ENCODE results near the gene LRCOL1. TPM values are rescaled to one million over a fixed set of nuclear protein-coding genes. Genes with fewer than 3 reads are reported as not detected.

The LRCOL1 gene
- total and polyA plus RNA-seq, 2 of the 8 experiments (the other 6 are each of a cell fraction or from before 2014, with no cell fraction given): not detected

DNA sequence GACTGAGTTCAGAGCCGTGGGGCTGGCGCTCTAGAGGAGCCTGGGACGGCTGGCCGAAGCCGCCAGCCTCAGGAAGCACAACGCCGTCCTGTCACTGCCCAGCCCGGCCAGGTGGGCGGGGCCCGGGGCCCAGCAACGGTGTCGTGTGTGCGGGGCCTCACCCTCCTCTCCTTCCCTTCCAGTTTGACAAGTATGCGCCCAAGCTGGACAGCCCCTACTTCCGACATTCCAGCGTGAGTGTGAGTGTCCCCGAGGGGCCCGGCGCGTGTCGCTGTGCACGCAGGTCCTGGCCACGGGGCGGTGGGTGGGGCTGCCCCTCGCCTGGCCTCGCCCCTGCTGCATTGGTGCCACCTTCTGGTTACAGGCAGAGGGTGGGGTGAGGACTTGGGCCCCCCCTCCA lies 38.3 kb downstream of the LRCOL1 start:
- FAIRE-seq (no peak), DNase-seq (ENCODE audit: low read depth in 1 of 2, low spot score in 2 of 2) (no peak)
- Histone ChIP-seq H3K4me2 (ENCODE audit: insufficient read depth in 1 of 2, low read depth in 2 of 2, low read length in 2 of 2) (no peak overlapping the region), H3K79me2 (ENCODE audit: control insufficient read depth in 1 of 2, insufficient read depth in 2 of 2, low read length in 2 of 2) (no peaks in the 10 kb centered on the region; a peak in 1 of 4 replicates), H4K5ac (ENCODE audit: insufficient read length, low read depth, low read length) (no peak overlapping the region), H2BK12ac (ENCODE audit: low read depth, low read length) (no peak overlapping the region), H3K14ac (ENCODE audit: insufficient read length) (no peak overlapping the region), H2AFZ (ENCODE audit: low read length) (no peak overlapping the region), H2BK120ac (replicated peaks; ENCODE audit: low read depth, low read length) (no peak overlapping the region), H3K9ac (replicated peaks in 1 of 4; ENCODE audit: extremely low read depth in 1 of 4, low read depth in 3 of 4, low read length in 3 of 4) (no peak overlapping the region), H2BK15ac (ENCODE audit: low read length) (no peak overlapping the region), H3K23ac (ENCODE audit: insufficient read length) (no peak overlapping the region), H2BK20ac (ENCODE audit: low read length) (no peak overlapping the region), H4K8ac (ENCODE audit: extremely low read depth, insufficient read depth, low read length) (no peak overlapping the region), H4K20me1 (replicated peaks in 1 of 2; ENCODE audit: control insufficient read depth in 1 of 2, insufficient read depth in 2 of 2, low read length in 2 of 2) (peaks cover 19 to 38% of the 10 kb centered on the region in 2 experiments), H3K27me3 (replicated peaks in 1 of 4; ENCODE audit: control insufficient read depth in 3 of 4, extremely low read depth in 1 of 4, insufficient read depth in 3 of 4, low read length in 3 of 4) (no peaks in the 10 kb centered on the region; a peak in 2 of 7 replicates), H2BK5ac (ENCODE audit: low read depth, low read length) (no peak overlapping the region), H3K9me3 (ENCODE audit: insufficient read depth in 2 of 2, low read depth in 1 of 2, low read length in 1 of 2) (no peaks in the 10 kb centered on the region), H3K4me3 (ENCODE audit: extremely low read depth in 1 of 4, insufficient read depth in 2 of 4, low read depth in 3 of 4, low read length in 4 of 4) (no peak overlapping the region), H2AK5ac (ENCODE audit: low read depth, low read length) (no peak overlapping the region), H3K4me1 (replicated peaks in 1 of 4; ENCODE audit: control insufficient read depth in 3 of 4, insufficient read depth in 4 of 4, low read length in 3 of 4) (no peaks in the 10 kb centered on the region), H3K4ac (replicated peaks; ENCODE audit: insufficient read length, low read depth, low read length) (no peak overlapping the region), H3K36me3 (ENCODE audit: control insufficient read depth in 2 of 4, insufficient read depth in 4 of 4, low read length in 3 of 4) (peaks cover 2 to 65% (median 17%) of the 10 kb centered on the region in 4 experiments; a peak in 5 of 8 replicates), H4K91ac (replicated peaks; ENCODE audit: insufficient read length, low read length) (no peak overlapping the region), H3K18ac (ENCODE audit: extremely low read depth, low read length) (no peak overlapping the region), H3K23me2 (ENCODE audit: low read depth, low read length) (no peaks in the 10 kb centered on the region), H3K56ac (replicated peaks; ENCODE audit: insufficient read length, low read depth, low read length) (no peak overlapping the region), H3K27ac (ENCODE audit: low read depth, low read length) (no peak overlapping the region), H3K79me1 (ENCODE audit: low read depth, low read length) (peaks cover 5% of the 10 kb centered on the region; the same call in 1 of the 2 replicates)
- 97% methylated on average over 26 of the region's 26 CpGs; no CpG with 5 or more reads in 1 of the 2 experiments for WGBS, 2 experiments (ENCODE audit: extremely low coverage in 1 of 2, insufficient coverage in 1 of 2, insufficient read length in 1 of 2, insufficient replicate concordance in 2 of 2, low coverage in 1 of 2, low lambda C conversion rate in 2 of 2, missing lambda C conversion rate in 1 of 2)
- CTCF ChIA-PET (ENCODE audit: partially characterized antibody): interaction anchor here (1.8 kb wide), 1 partner anchor 11 kb away, joined by 5 read pairs; no protein-coding TSS in a partner anchor
- POLR2A ChIA-PET (ENCODE audit: partially characterized antibody): interaction anchor here (1.7 to 8.7 kb wide), 2 partner anchors 9 to 13 kb away, joined by 4 to 60 read pairs; no protein-coding TSS in a partner anchor
- no peak for TF ChIP-seq PHF8 (conservative IDR thresholded peaks at IDR 0.05; ENCODE audit: low read depth, low read length)
- no peak for TF ChIP-seq CBX5 (IDR thresholded peaks at IDR 0.05; ENCODE audit: low read depth, low read length)
- TF ChIP-seq TCF12 (IDR thresholded peaks at IDR 0.05; ENCODE audit: low read depth, low read length): no peak
- TF ChIP-seq EP300 (IDR thresholded peaks at IDR 0.05; ENCODE audit: borderline replicate concordance in 1 of 2, low read depth in 2 of 2, low read length in 2 of 2): no peak
- TF ChIP-seq, protein P1, sequence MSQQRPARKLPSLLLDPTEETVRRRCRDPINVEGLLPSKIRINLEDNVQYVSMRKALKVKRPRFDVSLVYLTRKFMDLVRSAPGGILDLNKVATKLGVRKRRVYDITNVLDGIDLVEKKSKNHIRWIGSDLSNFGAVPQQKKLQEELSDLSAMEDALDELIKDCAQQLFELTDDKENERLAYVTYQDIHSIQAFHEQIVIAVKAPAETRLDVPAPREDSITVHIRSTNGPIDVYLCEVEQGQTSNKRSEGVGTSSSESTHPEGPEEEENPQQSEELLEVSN (IDR thresholded peaks at IDR 0.05): no peak
- no peak for TF ChIP-seq TAF1 (IDR thresholded peaks at IDR 0.05; ENCODE audit: low read depth, low read length)
- TF ChIP-seq NANOG (IDR thresholded peaks at IDR 0.05; ENCODE audit: insufficient read depth, low read depth, low read length, poor library complexity, severe bottlenecking): no peak
- no peak for TF ChIP-seq KDM4A (IDR thresholded peaks at IDR 0.05; ENCODE audit: low read depth, low read length, severe bottlenecking)
- TF ChIP-seq TEAD4 (IDR thresholded peaks at IDR 0.05; ENCODE audit: low read depth, low read length): no peak
- no peak for TF ChIP-seq RFX5 (IDR thresholded peaks at IDR 0.05; ENCODE audit: borderline replicate concordance, low read depth, low read length)
- TF ChIP-seq SRF (IDR thresholded peaks at IDR 0.05; ENCODE audit: low read depth, low read length): no peak
- no peak for TF ChIP-seq EGR1 (IDR thresholded peaks at IDR 0.05; ENCODE audit: borderline replicate concordance, low read depth, low read length)
- no peak for TF ChIP-seq POU5F1 (IDR thresholded peaks at IDR 0.05; ENCODE audit: low read depth, low read length)
- no peak for TF ChIP-seq CEBPB (IDR thresholded peaks at IDR 0.05; ENCODE audit: low read depth, low read length)

Data from H1 (cell line).